ENCODE results near the gene SPAG17.

Gene SPAG17

DNA sequence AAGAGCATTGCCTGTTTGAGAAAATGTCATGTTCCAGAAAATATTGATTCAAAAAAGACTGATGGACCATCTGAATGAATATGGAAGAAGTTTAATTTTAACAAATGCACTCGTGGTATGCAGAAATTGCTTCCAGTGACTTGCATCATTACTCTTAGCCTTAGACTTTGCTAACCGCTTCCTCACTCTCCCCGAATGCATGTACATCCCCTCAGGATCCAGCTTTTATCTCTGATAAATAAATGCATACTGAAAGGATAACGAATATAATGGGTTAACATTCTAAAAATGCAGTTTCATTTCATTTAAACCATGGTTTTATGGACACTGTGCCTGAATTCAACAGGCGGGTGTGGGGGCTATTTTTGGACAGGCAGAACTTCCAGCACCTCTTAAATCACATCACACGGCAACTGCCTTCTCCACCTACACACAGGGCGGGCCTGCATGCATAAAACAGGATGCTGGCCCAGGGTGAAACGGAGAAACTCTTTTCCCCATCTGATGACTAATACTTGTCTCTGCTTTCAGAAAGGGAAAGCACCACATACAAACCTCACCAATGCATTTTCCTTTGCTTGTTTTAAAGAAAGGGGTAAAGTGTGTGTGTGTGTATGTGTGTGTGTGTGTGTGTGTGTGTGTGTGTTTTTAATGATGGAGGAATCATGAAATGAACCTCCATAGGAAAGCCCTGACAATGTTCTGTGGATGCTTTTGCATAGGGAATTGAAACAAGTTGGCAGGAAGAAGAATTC lies 48.7 kb downstream of the SPAG17 start:
- peak; percentile 62 for DNase-seq (ENCODE audit: low read depth, low spot score)
- TF ChIP-seq, protein P1, sequence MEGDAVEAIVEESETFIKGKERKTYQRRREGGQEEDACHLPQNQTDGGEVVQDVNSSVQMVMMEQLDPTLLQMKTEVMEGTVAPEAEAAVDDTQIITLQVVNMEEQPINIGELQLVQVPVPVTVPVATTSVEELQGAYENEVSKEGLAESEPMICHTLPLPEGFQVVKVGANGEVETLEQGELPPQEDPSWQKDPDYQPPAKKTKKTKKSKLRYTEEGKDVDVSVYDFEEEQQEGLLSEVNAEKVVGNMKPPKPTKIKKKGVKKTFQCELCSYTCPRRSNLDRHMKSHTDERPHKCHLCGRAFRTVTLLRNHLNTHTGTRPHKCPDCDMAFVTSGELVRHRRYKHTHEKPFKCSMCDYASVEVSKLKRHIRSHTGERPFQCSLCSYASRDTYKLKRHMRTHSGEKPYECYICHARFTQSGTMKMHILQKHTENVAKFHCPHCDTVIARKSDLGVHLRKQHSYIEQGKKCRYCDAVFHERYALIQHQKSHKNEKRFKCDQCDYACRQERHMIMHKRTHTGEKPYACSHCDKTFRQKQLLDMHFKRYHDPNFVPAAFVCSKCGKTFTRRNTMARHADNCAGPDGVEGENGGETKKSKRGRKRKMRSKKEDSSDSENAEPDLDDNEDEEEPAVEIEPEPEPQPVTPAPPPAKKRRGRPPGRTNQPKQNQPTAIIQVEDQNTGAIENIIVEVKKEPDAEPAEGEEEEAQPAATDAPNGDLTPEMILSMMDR (IDR thresholded peaks at IDR 0.05; ENCODE audit: low read depth, low read length) = no peak
- in situ Hi-C loops (cut with HindIII; ENCODE audit: low sequenced_read_pairs) = no loop called here
- no peak overlapping the region for H3K4me3 ChIP-seq (ENCODE audit: low read depth, low read length)

DNA sequence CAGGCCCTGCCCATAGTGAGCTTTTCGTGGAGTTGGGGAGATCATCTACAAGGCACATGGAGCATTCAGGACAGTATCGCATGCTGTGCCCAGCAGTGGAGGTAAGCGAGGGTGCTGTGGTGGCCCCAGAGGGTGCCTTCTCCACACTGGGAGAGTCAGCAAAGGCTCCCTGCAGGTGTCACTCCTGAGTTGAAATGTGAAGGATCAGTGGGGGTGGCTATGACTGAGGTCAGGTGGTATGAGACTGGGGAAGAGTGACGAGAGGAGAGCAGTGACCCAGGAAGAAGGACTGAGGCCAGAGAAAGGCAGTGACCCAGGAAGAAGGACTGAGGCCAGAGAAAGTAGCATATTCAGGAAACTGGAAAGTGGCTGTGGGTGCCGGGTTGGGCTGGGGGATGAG lies 53.0 kb downstream of the SPAG17 start:
- TF ChIP-seq, protein P1 (IDR thresholded peaks at IDR 0.05; ENCODE audit: low read depth, low read length) = no peak
- DNase-seq (ENCODE audit: low read depth, low spot score) = no peak
- in situ Hi-C loops (cut with HindIII; ENCODE audit: low sequenced_read_pairs) = no loop called here
- H3K4me3 ChIP-seq (ENCODE audit: low read depth, low read length) = no peak overlapping the region

DNA sequence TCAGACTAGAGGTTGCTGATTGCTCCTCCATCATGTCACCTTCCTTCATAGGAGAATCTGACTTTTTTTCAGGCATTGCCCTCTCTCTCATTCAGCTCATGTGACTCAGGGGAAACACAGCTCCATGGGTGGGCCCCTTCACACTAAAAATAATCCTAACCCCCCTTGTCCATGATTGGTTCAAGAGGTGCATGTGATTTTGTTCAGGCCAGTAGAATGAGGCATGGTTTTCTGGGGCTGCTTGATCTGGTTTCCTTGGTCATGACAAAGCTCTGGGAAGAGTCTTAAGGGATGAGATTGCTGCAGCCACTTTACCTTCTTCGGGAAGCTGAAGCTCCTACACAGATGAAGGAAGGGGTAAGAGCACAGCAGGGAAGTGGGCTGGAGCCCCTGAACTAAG lies 56.3 kb downstream of the SPAG17 start:
- DNase-seq (ENCODE audit: low read depth, low spot score) = no peak
- in situ Hi-C loops (cut with HindIII; ENCODE audit: low sequenced_read_pairs) = no loop called here
- TF ChIP-seq, protein P1 (IDR thresholded peaks at IDR 0.05; ENCODE audit: low read depth, low read length) = no peak
- H3K4me3 ChIP-seq (ENCODE audit: low read depth, low read length) = no peak overlapping the region

DNA sequence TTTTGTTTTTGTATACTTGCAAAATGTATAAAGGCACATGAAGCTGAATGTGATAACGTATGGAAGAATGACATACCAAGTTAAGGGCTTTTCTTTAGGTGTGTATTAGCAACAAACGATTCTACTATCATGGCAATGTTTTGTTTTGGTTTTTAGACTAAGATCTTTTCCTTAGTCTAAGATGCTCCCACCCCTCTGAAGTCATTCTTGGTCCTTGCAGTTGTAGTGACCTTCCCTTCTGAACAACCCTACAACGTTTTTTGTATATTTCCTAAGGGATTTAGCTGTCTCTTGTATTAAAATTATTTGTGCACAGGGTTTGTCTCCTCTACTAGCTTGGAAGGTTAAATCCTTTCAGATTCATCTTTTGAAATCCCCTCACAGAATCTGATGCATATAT lies 61.0 kb downstream of the SPAG17 start:
- in situ Hi-C loops (cut with HindIII; ENCODE audit: low sequenced_read_pairs) = no loop called here

DNA sequence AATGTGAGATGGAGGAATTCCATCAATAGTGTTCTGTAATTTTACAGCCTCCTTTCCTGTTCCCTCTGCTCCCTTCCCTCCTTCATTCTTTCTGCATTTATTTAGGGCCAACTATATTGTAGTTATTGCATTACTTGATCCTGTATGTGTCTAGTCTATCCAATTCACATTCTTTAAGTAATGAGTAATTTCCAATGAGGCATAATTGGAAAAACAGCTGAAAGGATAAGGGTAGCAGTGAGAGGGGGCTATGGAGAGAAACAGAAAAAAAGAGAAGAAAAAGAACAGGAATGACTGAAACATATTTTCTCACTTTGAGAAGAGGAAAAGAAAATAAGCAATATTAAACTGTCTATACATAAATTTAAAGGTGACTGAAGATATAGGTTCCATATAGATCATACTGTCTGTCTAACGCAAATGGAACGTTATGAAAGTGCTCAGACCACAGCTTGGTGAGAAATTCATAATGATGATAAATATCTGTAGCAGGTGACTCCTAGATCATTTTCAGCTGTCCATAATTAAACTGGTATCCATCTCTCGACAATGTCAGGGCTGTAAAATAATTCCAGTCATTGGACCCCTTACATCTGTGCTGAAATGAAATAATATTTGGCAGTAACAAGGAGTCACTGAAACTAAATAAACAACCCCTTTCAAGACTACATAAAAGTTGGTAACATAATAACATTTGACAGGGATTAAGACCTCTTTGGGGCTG lies 61.8 kb downstream of the SPAG17 start:
- in situ Hi-C loops (cut with HindIII; ENCODE audit: low sequenced_read_pairs) = no loop called here
- no peak overlapping the region for H3K4me3 ChIP-seq (ENCODE audit: low read depth, low read length)
- TF ChIP-seq, protein P1 (IDR thresholded peaks at IDR 0.05; ENCODE audit: low read depth, low read length) = no peak
- no peak for DNase-seq (ENCODE audit: low read depth, low spot score)

More for the DNA sequence above, 61.0 kb downstream of the SPAG17 start:
- TF ChIP-seq, protein P1 (IDR thresholded peaks at IDR 0.05; ENCODE audit: low read depth, low read length) = no peak
- no peak for DNase-seq (ENCODE audit: low read depth, low spot score)
- H3K4me3 ChIP-seq (ENCODE audit: low read depth, low read length) = no peak overlapping the region

DNA sequence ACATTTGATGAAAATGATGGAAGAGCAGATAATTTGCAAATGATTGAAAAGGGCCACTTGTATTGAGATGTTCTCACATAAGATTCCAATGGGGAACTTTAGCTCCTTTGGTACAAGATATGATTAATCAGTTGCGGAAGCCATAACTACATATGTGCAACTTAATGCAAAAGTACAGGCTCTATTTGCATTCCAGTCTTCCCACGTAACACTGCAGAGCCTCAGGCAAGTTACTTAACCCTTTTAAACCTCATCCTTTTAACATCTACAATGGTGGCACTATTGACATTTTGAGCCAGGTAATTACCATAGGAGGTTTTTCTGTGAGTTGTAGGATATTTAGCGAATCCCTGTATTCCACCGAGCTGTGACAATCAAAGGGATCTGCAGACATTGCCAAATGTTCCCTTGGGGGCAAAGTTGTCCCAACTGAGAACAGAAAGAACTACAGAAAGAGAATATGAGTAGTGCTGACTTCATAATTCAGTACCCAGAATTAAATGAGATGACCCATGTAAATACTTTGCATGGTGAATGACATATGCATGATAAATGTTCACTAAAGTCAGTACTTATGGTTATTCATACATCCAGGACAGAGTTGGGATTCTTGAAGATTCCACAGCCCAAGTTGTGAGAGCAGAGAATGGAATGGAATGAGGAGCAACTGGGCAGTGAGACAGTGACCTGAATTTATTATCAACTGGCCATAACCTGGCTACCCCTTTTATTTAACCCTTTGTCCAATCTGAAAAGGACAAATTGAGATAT lies 62.6 kb downstream of the SPAG17 start:
- TF ChIP-seq, protein P1 (IDR thresholded peaks at IDR 0.05; ENCODE audit: low read depth, low read length) = no peak
- DNase-seq (ENCODE audit: low read depth, low spot score) = no peak
- in situ Hi-C loops (cut with HindIII; ENCODE audit: low sequenced_read_pairs) = no loop called here
- no peak overlapping the region for H3K4me3 ChIP-seq (ENCODE audit: low read depth, low read length)
